ENCODE results near the gene SOX13.

DNA sequence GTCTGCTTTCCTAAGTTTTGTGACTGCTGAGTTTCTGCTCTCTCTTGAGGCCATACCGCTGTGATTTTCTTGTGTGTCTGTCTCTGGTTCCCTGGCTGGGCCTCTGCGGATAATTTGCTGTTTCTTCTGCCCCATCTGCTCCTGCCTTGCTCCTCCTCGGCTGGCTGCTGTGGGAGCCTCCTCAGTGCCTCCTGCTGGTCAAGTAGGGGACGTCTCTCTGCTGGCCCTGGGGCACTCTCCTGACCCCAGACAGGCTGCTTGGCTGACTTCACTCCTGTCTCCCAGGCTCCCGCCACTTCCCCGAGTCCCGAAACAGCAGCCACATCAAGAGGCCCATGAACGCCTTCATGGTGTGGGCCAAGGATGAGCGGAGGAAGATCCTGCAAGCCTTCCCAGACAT lies 50.5 kb downstream of the SOX13 start:
- no peak for TF ChIP-seq POLR2A (IDR thresholded peaks at IDR 0.05)
- TF ChIP-seq, protein P1, sequence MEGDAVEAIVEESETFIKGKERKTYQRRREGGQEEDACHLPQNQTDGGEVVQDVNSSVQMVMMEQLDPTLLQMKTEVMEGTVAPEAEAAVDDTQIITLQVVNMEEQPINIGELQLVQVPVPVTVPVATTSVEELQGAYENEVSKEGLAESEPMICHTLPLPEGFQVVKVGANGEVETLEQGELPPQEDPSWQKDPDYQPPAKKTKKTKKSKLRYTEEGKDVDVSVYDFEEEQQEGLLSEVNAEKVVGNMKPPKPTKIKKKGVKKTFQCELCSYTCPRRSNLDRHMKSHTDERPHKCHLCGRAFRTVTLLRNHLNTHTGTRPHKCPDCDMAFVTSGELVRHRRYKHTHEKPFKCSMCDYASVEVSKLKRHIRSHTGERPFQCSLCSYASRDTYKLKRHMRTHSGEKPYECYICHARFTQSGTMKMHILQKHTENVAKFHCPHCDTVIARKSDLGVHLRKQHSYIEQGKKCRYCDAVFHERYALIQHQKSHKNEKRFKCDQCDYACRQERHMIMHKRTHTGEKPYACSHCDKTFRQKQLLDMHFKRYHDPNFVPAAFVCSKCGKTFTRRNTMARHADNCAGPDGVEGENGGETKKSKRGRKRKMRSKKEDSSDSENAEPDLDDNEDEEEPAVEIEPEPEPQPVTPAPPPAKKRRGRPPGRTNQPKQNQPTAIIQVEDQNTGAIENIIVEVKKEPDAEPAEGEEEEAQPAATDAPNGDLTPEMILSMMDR (IDR thresholded peaks at IDR 0.05), result peak in 2 of 4 experiments; percentile 10 to 26

All from uterus (tissue), 2 donors.